ENCODE results near the gene CSN2. TPM values are rescaled to one million over a fixed set of nuclear protein-coding genes. Genes with fewer than 3 reads are reported as not detected.

The CSN2 gene, protein sequence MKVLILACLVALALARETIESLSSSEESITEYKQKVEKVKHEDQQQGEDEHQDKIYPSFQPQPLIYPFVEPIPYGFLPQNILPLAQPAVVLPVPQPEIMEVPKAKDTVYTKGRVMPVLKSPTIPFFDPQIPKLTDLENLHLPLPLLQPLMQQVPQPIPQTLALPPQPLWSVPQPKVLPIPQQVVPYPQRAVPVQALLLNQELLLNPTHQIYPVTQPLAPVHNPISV
- total RNA-seq (2014; rRNA removed; shearing (Covaris generic)), result not detected in 2 replicates

DNA sequence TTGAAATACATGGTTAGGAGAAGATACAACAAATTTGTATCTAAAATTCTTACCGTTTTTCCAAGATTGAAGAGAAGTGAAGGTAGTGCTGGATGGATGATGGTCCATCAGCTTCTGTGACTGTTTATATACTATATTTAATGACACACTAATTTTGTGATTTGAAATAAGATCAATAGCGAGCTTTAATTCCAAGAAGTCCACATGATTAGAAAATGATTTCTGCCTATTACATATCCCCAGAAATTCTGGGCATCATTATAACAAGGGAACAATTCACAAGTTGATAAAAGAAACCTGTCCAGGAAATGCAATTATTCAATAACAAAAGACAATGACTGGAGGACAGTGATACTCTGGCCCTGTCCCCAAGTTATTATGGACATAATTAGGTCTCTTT, at the start of gene CSN2:
Gene CSN2 (minus strand): TSS at position 101 of the 400 bp plus-strand sequence. CDS start 4,733 bp downstream, outside the sequence.

GRCh38 chr4:69995526-69996016, 30.0 kb upstream of the CSN2 start, which contains the start of gene STATH:
Gene STATH (plus strand): TSS chr4:69995966. CDS start chr4:69998438, 2,472 bp downstream.

DNA sequence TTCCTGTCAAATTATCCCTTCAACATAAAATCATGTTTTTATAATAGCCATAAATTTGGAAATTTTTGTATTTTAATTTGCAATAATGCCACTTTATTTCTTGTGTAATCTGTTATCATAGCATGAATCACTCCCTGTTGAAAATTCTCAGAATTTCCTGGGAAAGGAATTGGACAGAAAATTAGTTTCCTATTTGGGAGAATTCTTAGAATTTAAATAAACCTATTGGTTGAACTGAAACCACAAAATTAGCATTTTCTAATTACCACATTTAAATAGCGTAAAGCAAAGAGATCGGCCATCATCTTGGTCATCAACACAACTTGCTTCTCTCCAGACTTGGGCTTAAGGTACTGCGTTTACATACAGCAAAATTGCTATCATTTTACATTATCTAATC, 34.8 kb downstream of the CSN2 start, which contains the start of gene CSN1S1:
Gene CSN1S1 (plus strand): TSS at position 301 of the 400 bp plus-strand sequence. CDS start 1,488 bp downstream, outside the sequence.

Other genes starting within 250 kb of the CSN2 start
- 0.11 and 0.13 TPM in 2 replicates for gene SULT1B1, start 205.1 kb downstream of the CSN2 start, total RNA-seq (2014; rRNA removed; shearing (Covaris generic))
- not detected in 2 replicates for gene SULT1E1, start 105.6 kb downstream of the CSN2 start, total RNA-seq (2014; rRNA removed; shearing (Covaris generic))
- not detected in 2 replicates for gene CSN1S1, start 34.7 kb downstream of the CSN2 start, total RNA-seq (2014; rRNA removed; shearing (Covaris generic))
- not detected in 2 replicates for gene STATH, start 30.2 kb upstream of the CSN2 start, total RNA-seq (2014; rRNA removed; shearing (Covaris generic))
- gene HTN3, start 62.7 kb upstream of the CSN2 start, total RNA-seq (2014; rRNA removed; shearing (Covaris generic)), result not detected in 2 replicates
- not detected in 2 replicates for gene HTN1, start 84.7 kb upstream of the CSN2 start, total RNA-seq (2014; rRNA removed; shearing (Covaris generic))
- not detected in 2 replicates for gene PRR27, start 188.5 kb upstream of the CSN2 start, total RNA-seq (2014; rRNA removed; shearing (Covaris generic))
- not detected in 2 replicates for gene ODAM, start 230.0 kb upstream of the CSN2 start, total RNA-seq (2014; rRNA removed; shearing (Covaris generic))